K562 (cell line): ENCODE data around the gene TMEM205. TPM values are rescaled to one million over a fixed set of nuclear protein-coding genes. Genes with fewer than 3 reads are reported as not detected.

Experiments used
- BCOR ChIP-seq: fragments of 450-650 bp; IDR thresholded peaks from 2 replicates; pipeline ENCODE4 v1.6.1; 2016
- E2F6 ChIP-seq, 2 experiments: IDR thresholded peaks; 2 replicates each; pipeline ENCODE4 v1.6.1; 2011; ENCODE audit warnings: borderline replicate concordance in 1 of 2, control low read depth in 1 of 2, low read depth in 1 of 2, low read length in 1 of 2, mild to moderate bottlenecking in 1 of 2, mixed read lengths in 1 of 2, moderate library complexity in 1 of 2; ENCODE audit not compliant: insufficient read depth in 1 of 2, insufficient read length in 1 of 2, poor library complexity in 1 of 2, severe bottlenecking in 1 of 2; ENCODE audit errors: extremely low read depth in 1 of 2
- MYNN ChIP-seq, 2 experiments: sonication (generic); formaldehyde crosslinking in 1 of 2; IDR thresholded peaks; 2 replicates each; pipeline versions ENCODE4 v1.5.0 to v1.6.1; 2016 to 2020; ENCODE audit warnings: antibody characterized with exemption in 1 of 2, missing genetic modification reagents in 1 of 2
- NCOR1 ChIP-seq: fragments of 450-650 bp; IDR thresholded peaks from 2 replicates; pipeline ENCODE4 v1.6.1; 2016; ENCODE audit warnings: mild to moderate bottlenecking, moderate library complexity
- TAF9B ChIP-seq: fragments of 450-650 bp; IDR thresholded peaks from 2 replicates; pipeline ENCODE4 v1.6.1; 2018; ENCODE audit warnings: mild to moderate bottlenecking; ENCODE audit not compliant: partially characterized antibody
- ZBTB49 ChIP-seq: sonication (generic); formaldehyde crosslinking; IDR thresholded peaks from 2 replicates; pipeline ENCODE4 v1.8.0; 2022; ENCODE audit warnings: missing genetic modification reagents, mild to moderate bottlenecking, borderline replicate concordance
- ZBTB7A ChIP-seq: IDR thresholded peaks from 2 replicates; pipeline ENCODE4 v1.6.1; 2011; ENCODE audit warnings: low read depth, mild to moderate bottlenecking, low read length, moderate library complexity, borderline replicate concordance; ENCODE audit not compliant: control insufficient read depth
- ZNF449 ChIP-seq: fragments of 250-450 bp; sonication (Bioruptor Pico); IDR thresholded peaks from 2 replicates; pipeline ENCODE4 v1.8.0; 2022; ENCODE audit warnings: moderate library complexity, mild to moderate bottlenecking, inconsistent platforms
- ZNF764 ChIP-seq: fragments of 250-450 bp; sonication (Bioruptor Pico); IDR thresholded peaks from 2 replicates; pipeline ENCODE4 v1.4.0; 2020; ENCODE audit warnings: low read depth, mild to moderate bottlenecking, moderate library complexity
- polyA plus RNA-seq, 8 experiments: library from polyadenylated mRNA; depleted of rRNA in 4 of 8; stranded (reverse) in 5 of 8; unstranded in 3 of 8; fragments of >200 nt; fragmentation: Nextera tagmentation in 2 of 8; fragmentation: Illumina TruSeq in 1 of 8; extraction: Ambion mirVana in 2 of 8; extraction: Trizol in 1 of 8; gene quantifications; 2 replicates each; pipeline versions ENCODE4 v1.2.1 to v1.2.3, GENCODE V29; 2011 to 2014; ENCODE audit warnings: inconsistent platforms in 1 of 8, missing spikeins in 1 of 8
- total RNA-seq, 7 experiments: library from RNA; depleted of rRNA in 6 of 7; stranded (reverse); fragments of >200 nt in 6 of 7; fragmentation: Illumina TruSeq in 2 of 7; extraction: Trizol in 2 of 7; gene quantifications; 2 replicates each; pipeline versions ENCODE4 v1.2.1 to v1.2.3, GENCODE V29; 2011 to 2021; ENCODE audit warnings: low replicate concordance in 1 of 7
- TF ChIP-seq, protein P1 (sequence below): fragments of 450-650 bp; formaldehyde crosslinking; IDR thresholded peaks from 2 replicates; pipeline ENCODE4 v1.4.0; 2022; ENCODE audit warnings: mild to moderate bottlenecking, moderate library complexity
- TF ChIP-seq, protein P2 (sequence below): fragments of 250-450 bp; sonication (Bioruptor Pico); IDR thresholded peaks from 2 replicates; pipeline ENCODE4 v1.5.0; 2020; ENCODE audit warnings: mild to moderate bottlenecking
- TF ChIP-seq, protein P3 (sequence below): fragments of 250-450 bp; sonication (Bioruptor Pico); IDR thresholded peaks from 2 replicates; pipeline ENCODE4 v1.5.0; 2021; ENCODE audit warnings: mild to moderate bottlenecking, moderate library complexity

The TMEM205 gene
- total and polyA plus RNA-seq, 9 of the 15 experiments (the other 6 are each of a cell fraction or from before 2014, with no cell fraction given) = 21.3 to 81.5 (median 44.1) TPM

GRCh38 chr19:11339254-11340098 lies 6.6 kb downstream of the TMEM205 start, which contains the start of gene RAB3D (continued):
- TF ChIP-seq ZNF449 (CRISPR knock-in tag) (no peak), MYNN (IDR thresholded peaks at IDR 0.05) (no peak), MYNN (CRISPR knock-in tag; IDR thresholded peaks at IDR 0.05) (no peak), ZNF764 (CRISPR knock-in tag) (no peak), ZBTB49 (no peak), BCOR (peak; percentile 69), E2F6 (IDR thresholded peaks at IDR 0.05; ENCODE audit: borderline replicate concordance in 1 of 2, extremely low read depth in 1 of 2, insufficient read depth in 1 of 2, insufficient read length in 1 of 2, low read depth in 1 of 2, low read length in 1 of 2, poor library complexity in 1 of 2, severe bottlenecking in 1 of 2) (peak in 1 of 2 experiments; percentile 18), ZBTB7A (peak; percentile 93), TAF9B (no peak), NCOR1 (no peak)
- TF ChIP-seq, protein P1, sequence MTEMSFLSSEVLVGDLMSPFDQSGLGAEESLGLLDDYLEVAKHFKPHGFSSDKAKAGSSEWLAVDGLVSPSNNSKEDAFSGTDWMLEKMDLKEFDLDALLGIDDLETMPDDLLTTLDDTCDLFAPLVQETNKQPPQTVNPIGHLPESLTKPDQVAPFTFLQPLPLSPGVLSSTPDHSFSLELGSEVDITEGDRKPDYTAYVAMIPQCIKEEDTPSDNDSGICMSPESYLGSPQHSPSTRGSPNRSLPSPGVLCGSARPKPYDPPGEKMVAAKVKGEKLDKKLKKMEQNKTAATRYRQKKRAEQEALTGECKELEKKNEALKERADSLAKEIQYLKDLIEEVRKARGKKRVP = no peak
- TF ChIP-seq, protein P2, sequence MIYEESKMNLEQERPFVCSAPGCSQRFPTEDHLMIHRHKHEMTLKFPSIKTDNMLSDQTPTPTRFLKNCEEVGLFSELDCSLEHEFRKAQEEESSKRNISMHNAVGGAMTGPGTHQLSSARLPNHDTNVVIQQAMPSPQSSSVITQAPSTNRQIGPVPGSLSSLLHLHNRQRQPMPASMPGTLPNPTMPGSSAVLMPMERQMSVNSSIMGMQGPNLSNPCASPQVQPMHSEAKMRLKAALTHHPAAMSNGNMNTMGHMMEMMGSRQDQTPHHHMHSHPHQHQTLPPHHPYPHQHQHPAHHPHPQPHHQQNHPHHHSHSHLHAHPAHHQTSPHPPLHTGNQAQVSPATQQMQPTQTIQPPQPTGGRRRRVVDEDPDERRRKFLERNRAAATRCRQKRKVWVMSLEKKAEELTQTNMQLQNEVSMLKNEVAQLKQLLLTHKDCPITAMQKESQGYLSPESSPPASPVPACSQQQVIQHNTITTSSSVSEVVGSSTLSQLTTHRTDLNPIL (CRISPR knock-in tag) = no peak
- TF ChIP-seq, protein P3, sequence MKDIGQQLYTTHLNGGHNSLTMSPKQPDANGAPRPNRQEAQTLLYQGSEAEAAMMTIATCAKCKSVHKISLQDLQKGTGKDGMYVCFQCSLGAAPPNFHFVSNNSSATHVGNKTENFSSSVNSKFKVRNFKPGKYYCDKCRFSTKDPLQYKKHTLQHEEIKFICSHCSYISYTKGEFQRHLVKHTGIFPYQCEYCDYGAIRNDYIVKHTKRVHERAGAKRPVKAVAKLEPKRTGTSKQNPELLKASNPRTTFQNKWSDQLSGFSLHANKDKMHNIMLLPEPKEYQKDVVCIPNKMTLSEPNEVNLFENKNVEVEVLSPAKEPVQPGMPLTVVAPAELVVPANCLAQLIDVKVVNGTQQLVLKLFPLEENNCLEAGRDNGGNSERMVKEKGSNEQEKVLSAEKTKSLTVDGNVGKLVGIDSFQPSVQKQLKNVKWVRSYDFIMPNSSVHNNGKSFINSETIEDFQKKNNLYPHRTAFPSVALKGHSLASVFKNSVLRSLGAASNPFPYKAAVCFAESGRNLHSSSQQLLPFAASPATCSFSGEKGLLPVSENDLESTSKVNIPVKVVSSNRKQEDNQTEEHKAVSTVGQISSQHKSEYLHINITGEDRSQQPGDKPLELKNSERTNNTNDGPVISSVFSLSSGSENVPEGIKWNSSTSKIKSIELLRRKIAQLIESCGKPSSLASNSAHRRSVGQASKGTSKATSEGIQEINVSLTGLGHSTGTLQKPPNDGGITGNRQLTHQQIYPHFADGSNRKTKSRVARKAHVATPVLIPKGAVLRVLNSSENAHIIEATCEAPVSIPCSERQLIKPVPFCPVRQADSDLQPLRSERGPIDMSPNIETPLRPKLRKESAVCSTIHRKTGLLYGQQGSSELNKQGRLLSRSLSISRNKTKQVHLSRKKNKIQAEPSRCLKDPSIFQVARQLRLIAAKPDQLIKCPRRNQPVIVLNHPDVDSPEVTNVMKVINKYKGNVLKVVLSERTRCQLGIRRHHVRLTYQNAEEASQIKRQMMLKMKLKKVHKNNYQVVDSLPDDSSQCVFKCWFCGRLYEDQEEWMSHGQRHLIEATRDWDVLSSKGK (CRISPR knock-in tag) = no peak
